HepG2 (cell line): Measurements from ENCODE around the gene AHRR. TPM values are rescaled to one million over a fixed set of nuclear protein-coding genes. Genes with fewer than 3 reads are reported as not detected.

Source experiments
- ATAC-seq: fragments of 200-7000 bp; cut with Tn5 transposase; 3 replicates; pipeline ENCODE4 v1.9.1; 2020; ENCODE audit warnings: mild to moderate bottlenecking, moderate library complexity
- BruUV-seq: library from RNA; stranded (reverse); fragments of 400-500 nt; replicated peaks from 2 replicates; lab custom pipeline; 2021; lab: Mats Ljungman, UMichigan
- CTCF ChIA-PET: fragments of 300-600 bp; formaldehyde crosslinking; extraction: SDS; loops from one replicate; lab custom pipeline; 2021; ENCODE audit warnings: low total read pairs, inconsistent platforms, low intra/inter-chr PET ratio; lab: Yijun Ruan, JAX
- POLR2A ChIA-PET: fragments of 350-600 bp; sonication (Branson Sonifier 250); formaldehyde crosslinking; loops from one replicate; lab custom pipeline; 2020; ENCODE audit warnings: antibody characterized with exemption, inconsistent platforms; lab: Yijun Ruan, JAX
- DNase-seq: peaks from one replicate; pipeline ENCODE4 v3.0.0-alpha.2; 2015; ENCODE audit warnings: low spot score
- FAIRE-seq: peaks from 3 replicates; lab custom pipeline; 2011; peaks lifted over from hg19 to GRCh38; lab: Jason Lieb, UNC
- H2AFZ ChIP-seq: one replicate; pipeline ENCODE4 v1.6.1; 2011; ENCODE audit warnings: low read length, inconsistent platforms
- H3K27ac ChIP-seq: fragments of 300-600 bp; 3 replicates; pipeline ENCODE4 v1.8.0; 2011; ENCODE audit warnings: mixed run types, mild to moderate bottlenecking, mixed read lengths, low read length, inconsistent platforms; ENCODE audit not compliant: insufficient read depth; ENCODE audit errors: extremely low read length
- H3K27me3 ChIP-seq, 2 experiments: fragments of 200-600 bp in 1 of 2; 2 replicates in 1 of 2; 3 replicates in 1 of 2; pipeline versions ENCODE4 v1.6.0 to v1.8.0; 2011; ENCODE audit warnings: low read length in 2 of 2, mild to moderate bottlenecking in 2 of 2, moderate library complexity in 2 of 2, inconsistent platforms in 1 of 2; ENCODE audit not compliant: insufficient read depth in 2 of 2, control insufficient read depth in 1 of 2
- H3K36me3 ChIP-seq, 2 experiments: fragments of 200-600 bp in 1 of 2; replicated peaks in 1 of 2; 2 replicates in 1 of 2; 3 replicates in 1 of 2; pipeline versions ENCODE4 v1.5.1 to v1.8.0; 2011; ENCODE audit warnings: low read length in 2 of 2, inconsistent platforms in 1 of 2; ENCODE audit not compliant: insufficient read depth in 2 of 2, control insufficient read depth in 1 of 2
- H3K4me1 ChIP-seq: 2 replicates; pipeline ENCODE4 v1.5.1; 2012; ENCODE audit warnings: low read length, inconsistent platforms; ENCODE audit not compliant: insufficient read depth
- H3K4me2 ChIP-seq: 2 replicates; pipeline ENCODE4 v1.6.0; 2011; ENCODE audit warnings: low read depth, low read length, inconsistent platforms
- H3K4me3 ChIP-seq, 3 experiments: fragments of 200-600 bp in 1 of 3; sonication (generic), shearing (Covaris generic) in 1 of 3; replicated peaks in 1 of 3; 2 replicates each; pipeline ENCODE4 v1.5.1; 2011 to 2016; ENCODE audit warnings: low read length in 3 of 3, inconsistent platforms in 2 of 3, low read depth in 2 of 3, mild to moderate bottlenecking in 2 of 3, control low read depth in 1 of 3, mixed read lengths in 1 of 3; ENCODE audit not compliant: insufficient read depth in 1 of 3
- H3K79me2 ChIP-seq: one replicate; pipeline ENCODE4 v1.6.1; 2011; ENCODE audit warnings: low read length, inconsistent platforms; ENCODE audit not compliant: insufficient read depth
- H3K9ac ChIP-seq: 2 replicates; pipeline ENCODE4 v1.6.0; 2011; ENCODE audit warnings: mild to moderate bottlenecking, low read depth, low read length, inconsistent platforms; ENCODE audit not compliant: insufficient read depth
- H3K9me3 ChIP-seq: 2 replicates; pipeline ENCODE4 v1.5.1; 2012; ENCODE audit warnings: mild to moderate bottlenecking, low read length
- H4K20me1 ChIP-seq: 2 replicates; pipeline ENCODE4 v1.6.0; 2011; ENCODE audit warnings: inconsistent platforms, mild to moderate bottlenecking, low read length, moderate library complexity; ENCODE audit not compliant: insufficient read depth
- ARNTL ChIP-seq: sonication (generic); formaldehyde crosslinking; IDR thresholded peaks from 2 replicates; pipeline ENCODE4 v1.4.0; 2020; ENCODE audit warnings: mild to moderate bottlenecking, missing genetic modification reagents
- CBX1 ChIP-seq: IDR thresholded peaks from one replicate; pipeline ENCODE4 v1.6.1; 2016; ENCODE audit warnings: antibody characterized with exemption, low read depth
- GLMP ChIP-seq: sonication (generic); formaldehyde crosslinking; IDR thresholded peaks from 2 replicates; pipeline ENCODE4 v1.9.0; 2021; ENCODE audit warnings: missing genetic modification reagents, mild to moderate bottlenecking, borderline replicate concordance
- IRF9 ChIP-seq: sonication (generic); formaldehyde crosslinking; IDR thresholded peaks from 2 replicates; pipeline ENCODE4 v1.8.0; 2022; ENCODE audit warnings: missing genetic modification reagents, mild to moderate bottlenecking, borderline replicate concordance
- KIAA2018 ChIP-seq: sonication (generic); formaldehyde crosslinking; IDR thresholded peaks from 2 replicates; pipeline ENCODE4 v1.5.0; 2020; ENCODE audit warnings: mild to moderate bottlenecking, missing genetic modification reagents, borderline replicate concordance
- NKX3-1 ChIP-seq: sonication (generic); formaldehyde crosslinking; IDR thresholded peaks from 2 replicates; pipeline ENCODE4 v1.5.0; 2020; ENCODE audit warnings: missing genetic modification reagents
- ZBTB8A ChIP-seq: sonication (generic); formaldehyde crosslinking; IDR thresholded peaks from 2 replicates; pipeline ENCODE4 v1.4.0; 2020; ENCODE audit warnings: mild to moderate bottlenecking, low read depth, missing genetic modification reagents, borderline replicate concordance
- ZNF484 ChIP-seq: sonication (generic); formaldehyde crosslinking; IDR thresholded peaks from 2 replicates; pipeline ENCODE4 v1.5.1; 2020; ENCODE audit warnings: mild to moderate bottlenecking, low read depth, missing genetic modification reagents, borderline replicate concordance
- ZNF7 ChIP-seq: IDR thresholded peaks from 2 replicates; pipeline ENCODE4 v1.6.1; 2016; ENCODE audit warnings: missing biosample characterization, missing genetic modification reagents
- WGBS: methylation state at CpG from one replicate; pipeline ENCODE4 v1.1.6; 2017; ENCODE audit warnings: low lambda C conversion rate; 5-methylcytosine and 5-hydroxymethylcytosine counted together
- in situ Hi-C: cut with HindIII; loops from 2 replicates; pipeline ENCODE4 v1.10.0; 2017; ENCODE audit warnings: low pct_unique_long_range_greater_than_20kb; ENCODE audit not compliant: extremely low pct_ligation_motif_present
- intact Hi-C: fragments of 100-400 bp; cut with micrococcal nuclease; formaldehyde crosslinking; loops from one replicate; pipeline ENCODE4 v1.10.0; 2022; ENCODE audit not compliant: unreplicated experiment
- polyA plus RNA-seq, 8 experiments: library from polyadenylated mRNA; depleted of rRNA in 3 of 8; stranded (reverse) in 7 of 8; unstranded in 1 of 8; fragments of >200 nt; fragmentation: Illumina TruSeq in 4 of 8; extraction: Trizol in 4 of 8; gene quantifications; 2 replicates each; pipeline versions ENCODE4 v1.2.1 to v1.2.3, GENCODE V29; 2011 to 2016; ENCODE audit warnings: low read depth in 4 of 8, missing spikeins in 1 of 8, mixed read lengths in 1 of 8; ENCODE audit not compliant: insufficient read depth in 1 of 8
- total RNA-seq, 5 experiments: library from RNA; depleted of rRNA; stranded (reverse); fragments of >200 nt; fragmentation: Illumina TruSeq; extraction: Trizol; gene quantifications; 2 replicates each; pipeline ENCODE4 v1.2.3, GENCODE V29; 2016; ENCODE audit warnings: low read depth in 1 of 5

AHRR gene
- total and polyA plus RNA-seq, 2 of the 13 experiments (the other 11 are each of a cell fraction or from before 2014, with no cell fraction given) = 0.28 to 0.35 TPM

GRCh38 chr5:407801-408268, 86.3 kb downstream of the AHRR start:
- Histone ChIP-seq H2AFZ (no peak overlapping the region), H3K9ac (no peak overlapping the region), H3K79me2 (no peaks in the 10 kb centered on the region), H3K4me1 (no peaks in the 10 kb centered on the region), H3K27ac (no peak overlapping the region), H4K20me1 (no peaks in the 10 kb centered on the region), H3K27me3 (no peaks in the 10 kb centered on the region), H3K4me2 (no peak overlapping the region), H3K36me3 (no peaks in the 10 kb centered on the region), H3K4me3 (no peak overlapping the region), H3K9me3 (no peaks in the 10 kb centered on the region)
- POLR2A ChIA-PET = no interaction called here
- FAIRE-seq (no peak), ATAC-seq (no peak), DNase-seq (no peak)
- no TSS peak for BruUV-seq
- CTCF ChIA-PET = no interaction called here
- in situ Hi-C loops (no loop called here), intact Hi-C loops (no loop called here)
- 57% methylated on average over 8 of the region's 8 CpGs for WGBS
- no peak for TF ChIP-seq ZNF7 (CRISPR knock-in tag)
- TF ChIP-seq IRF9 (CRISPR knock-in tag) = no peak
- no peak for TF ChIP-seq GLMP (CRISPR knock-in tag)
- TF ChIP-seq KIAA2018 = no peak
- no peak for TF ChIP-seq ZBTB8A (CRISPR knock-in tag)
- no peak for TF ChIP-seq ZNF484 (CRISPR knock-in tag)
- TF ChIP-seq NKX3-1 (CRISPR knock-in tag) = no peak
- TF ChIP-seq CBX1 = no peak
- no peak for TF ChIP-seq ARNTL (CRISPR knock-in tag)
